HG02938 (cell line): ENCODE measurements around the gene TNIP3.
"Not testable (repeated sequence)": the region's sequence is repeated elsewhere in the genome, so short reads cannot be mapped to it uniquely, and the experiment has no call there.

ENCODE experiments used
- ATAC-seq: cut with Tn5 transposase; IDR thresholded peaks from one replicate; pipeline ENCODE4 v1.9.1; 2021; ENCODE audit warnings: mild to moderate bottlenecking, moderate library complexity; ENCODE audit not compliant: unreplicated experiment

TNIP3 gene, protein sequence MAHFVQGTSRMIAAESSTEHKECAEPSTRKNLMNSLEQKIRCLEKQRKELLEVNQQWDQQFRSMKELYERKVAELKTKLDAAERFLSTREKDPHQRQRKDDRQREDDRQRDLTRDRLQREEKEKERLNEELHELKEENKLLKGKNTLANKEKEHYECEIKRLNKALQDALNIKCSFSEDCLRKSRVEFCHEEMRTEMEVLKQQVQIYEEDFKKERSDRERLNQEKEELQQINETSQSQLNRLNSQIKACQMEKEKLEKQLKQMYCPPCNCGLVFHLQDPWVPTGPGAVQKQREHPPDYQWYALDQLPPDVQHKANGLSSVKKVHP

DNA sequence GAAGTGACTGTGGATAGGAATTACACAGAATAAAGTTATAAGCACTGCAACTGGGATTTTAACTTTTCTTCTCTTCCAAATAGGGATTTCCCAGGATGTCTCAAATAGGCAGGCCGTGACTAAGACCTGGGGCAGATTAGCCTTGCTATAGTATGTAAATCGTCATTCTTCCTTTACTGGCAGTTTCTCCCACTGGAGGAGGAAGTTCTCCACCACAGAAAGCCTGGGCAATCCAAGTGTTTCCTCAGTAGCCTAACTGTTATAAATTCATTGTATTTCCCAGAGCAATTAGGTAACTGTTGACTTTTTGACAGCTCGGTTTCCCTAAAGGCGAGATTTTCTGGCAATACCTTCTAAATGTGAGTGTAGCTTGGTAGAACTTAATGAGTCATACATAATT, at the start of gene TNIP3:
TNIP3 (minus strand) TSS at position 31 of the 400 bp plus-strand sequence. CDS start 196 bp downstream, outside the sequence.
- ATAC-seq, result no peak

DNA sequence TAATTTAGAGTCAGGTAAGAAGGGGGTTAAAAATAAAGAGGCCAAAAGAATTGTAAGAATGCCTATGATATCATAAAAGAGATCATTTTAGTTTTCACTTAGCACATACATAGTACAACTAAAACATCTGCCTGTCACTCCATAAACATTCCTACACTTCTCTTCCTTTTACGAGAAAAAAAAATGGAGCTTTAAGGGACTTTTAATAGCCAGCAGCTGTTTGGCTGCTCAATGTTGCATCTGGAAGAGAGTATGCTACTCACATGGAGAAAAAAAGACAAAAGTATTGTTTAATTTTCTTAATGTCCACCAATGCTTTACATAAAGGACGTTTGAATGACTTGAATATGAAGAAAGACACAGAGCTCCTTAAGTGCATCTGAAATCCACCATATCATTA, 48.7 kb upstream of the TNIP3 start:
- ATAC-seq, result no peak

DNA sequence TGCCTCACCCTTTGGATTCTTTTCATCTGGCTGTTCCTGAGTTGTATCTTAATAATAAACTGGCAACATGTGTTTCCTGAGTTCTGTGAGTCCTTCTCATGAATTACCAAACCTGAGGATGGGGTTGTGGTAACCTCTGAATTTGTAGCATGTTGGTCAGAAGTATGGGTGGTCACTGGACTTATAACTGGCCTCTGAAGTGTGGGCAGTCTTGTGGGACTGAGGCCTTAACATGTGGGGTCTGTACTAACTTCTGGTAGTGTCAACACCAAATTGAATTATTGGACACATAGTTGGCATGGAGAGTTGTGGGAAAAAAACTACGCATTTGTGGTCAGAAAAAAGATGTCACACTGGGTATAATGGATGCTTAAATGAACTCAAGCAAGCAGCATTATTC, 45.0 kb upstream of the TNIP3 start:
- no peak for ATAC-seq

DNA sequence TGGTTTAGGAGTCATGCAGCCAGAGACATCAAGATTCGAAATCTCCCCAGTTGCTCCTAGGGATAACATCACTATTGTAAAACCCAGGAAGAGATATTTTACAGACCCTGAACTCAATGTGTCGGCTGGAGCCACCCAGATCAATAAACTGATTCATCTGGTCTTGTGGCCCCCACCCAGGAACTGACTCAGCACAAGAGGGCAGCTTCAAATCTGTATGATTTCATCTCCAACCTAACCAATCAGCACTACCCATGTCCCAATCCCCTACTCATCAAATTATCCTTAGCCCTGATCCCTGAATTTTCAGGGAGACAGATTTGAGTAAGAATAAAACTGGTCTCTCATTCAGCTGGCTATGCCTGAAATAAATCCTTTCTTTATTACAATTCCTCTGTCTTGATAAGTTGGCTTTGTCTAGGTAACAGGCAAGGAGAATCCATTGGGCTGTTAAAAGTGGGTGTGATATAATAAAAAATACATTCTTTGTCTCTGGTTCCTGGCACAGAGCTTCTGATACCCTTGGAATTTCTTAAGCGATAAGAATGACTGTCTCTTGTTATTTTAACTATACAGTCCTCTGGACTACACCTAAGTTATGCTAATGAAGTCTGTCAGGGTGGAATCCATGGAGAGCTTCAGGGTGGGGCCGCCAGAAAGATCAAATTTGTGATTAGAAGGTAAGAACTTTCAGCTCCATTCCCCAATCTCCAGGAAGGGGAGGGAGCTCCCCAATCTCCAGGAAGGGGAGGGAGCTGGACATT, 44.3 kb upstream of the TNIP3 start:
- ATAC-seq, result no peak

DNA sequence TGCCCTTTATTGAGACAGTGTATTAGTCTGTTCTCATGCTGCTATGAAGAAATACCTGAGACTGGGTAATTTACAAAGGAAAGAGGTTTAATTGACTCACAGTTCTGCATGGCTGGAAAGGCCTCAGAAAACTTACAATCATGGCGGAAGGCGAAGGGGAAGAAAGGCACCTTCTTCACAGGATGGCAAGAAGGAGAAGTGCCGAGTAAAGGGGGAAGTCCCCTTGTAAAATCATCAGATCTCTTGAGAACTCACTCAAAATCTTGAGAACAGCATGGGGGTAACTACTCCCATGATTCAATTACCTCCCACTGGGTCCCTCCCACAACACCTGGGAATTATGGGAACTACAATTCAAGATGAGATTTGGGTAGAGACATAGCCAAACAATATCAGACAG, 41.7 kb upstream of the TNIP3 start:
- not testable (repeated sequence) for ATAC-seq

DNA sequence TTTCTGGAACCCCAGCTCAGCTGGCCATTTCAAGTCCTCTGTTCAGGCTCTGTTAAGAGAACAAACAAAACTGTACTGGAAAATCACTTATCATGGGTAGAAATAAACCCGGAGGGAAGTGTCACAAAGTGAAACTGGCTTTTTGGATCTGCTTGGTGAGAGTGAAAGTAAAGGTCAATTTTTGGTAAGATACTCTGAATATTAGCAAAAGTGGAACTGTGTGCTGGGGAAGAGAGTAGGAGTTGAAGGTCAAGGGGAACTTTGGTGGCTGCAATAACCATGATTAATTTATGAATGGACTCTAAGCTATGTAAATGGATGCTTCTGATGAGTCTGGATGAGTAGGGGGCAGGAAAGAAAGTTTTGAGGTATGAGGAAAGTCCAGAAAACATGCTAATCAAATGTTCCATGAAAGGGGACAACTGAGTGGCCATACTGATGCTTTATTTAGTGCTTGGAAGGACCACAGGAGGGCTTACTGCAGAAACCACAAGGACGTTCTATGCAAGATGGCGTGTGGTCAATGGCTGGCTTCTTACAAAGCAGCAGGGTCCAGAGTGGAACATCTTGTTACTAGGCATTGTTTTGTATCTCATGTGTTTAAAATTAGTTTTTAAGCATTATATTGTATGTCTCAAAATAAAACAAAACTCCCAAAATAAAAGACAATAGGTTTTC, 36.8 kb upstream of the TNIP3 start:
- ATAC-seq, result peak; percentile 85

DNA sequence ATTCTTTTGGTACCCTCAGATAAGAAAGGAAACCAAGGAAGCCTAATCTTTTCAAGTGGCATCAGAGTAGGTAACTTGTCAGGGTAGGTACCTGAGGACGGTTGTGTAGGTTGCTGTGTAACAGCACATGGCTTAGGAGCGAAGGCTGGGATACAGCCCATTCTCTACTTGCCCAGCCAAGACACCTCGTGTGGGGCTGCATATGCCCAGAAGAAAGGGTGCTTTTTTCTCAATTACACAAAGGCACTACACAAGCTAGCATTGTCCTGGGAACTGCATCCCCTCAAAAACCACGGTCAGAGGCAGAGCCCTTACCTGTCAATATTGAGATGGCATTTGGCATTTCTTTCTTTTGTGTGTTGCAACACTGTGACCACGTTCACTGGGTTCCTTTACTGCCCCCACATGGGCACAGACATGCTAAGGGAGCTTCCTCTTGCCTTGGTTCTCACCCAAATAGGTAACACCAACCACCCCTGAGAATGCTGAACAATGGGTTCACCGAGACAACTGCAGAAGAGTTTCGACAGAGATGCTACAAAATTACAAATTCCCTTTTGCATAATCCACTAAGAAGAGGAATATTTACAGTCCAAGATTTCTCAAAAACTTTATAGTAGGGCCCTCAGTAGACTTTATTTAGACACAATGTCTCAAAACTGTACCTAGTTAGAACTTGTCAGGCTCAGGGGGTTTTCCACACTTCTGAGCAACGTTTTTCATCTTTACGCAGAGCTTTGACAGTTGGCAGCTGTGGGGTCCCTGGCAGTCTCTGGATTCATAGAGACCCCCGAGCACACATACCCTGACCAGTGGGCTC, 35.8 kb upstream of the TNIP3 start:
- ATAC-seq, result peak; percentile 60

DNA sequence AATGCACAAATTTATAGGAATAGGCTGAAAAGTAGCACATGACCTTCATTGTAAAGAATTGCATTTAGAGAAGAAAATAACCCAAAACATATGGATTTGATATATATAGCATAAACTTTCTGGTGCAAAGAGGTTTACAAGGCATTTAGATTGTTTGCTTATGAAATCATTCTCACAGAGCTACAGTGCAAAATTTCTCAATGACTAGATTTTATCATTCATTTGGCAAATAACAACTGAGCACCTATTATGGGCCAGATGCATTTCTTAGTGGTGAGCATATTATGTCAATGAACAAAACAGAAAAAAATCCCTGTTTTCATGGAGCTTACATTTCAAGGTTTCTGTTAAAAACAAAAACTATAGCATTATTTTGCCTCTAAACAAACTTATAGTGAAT, 34.1 kb upstream of the TNIP3 start:
- ATAC-seq, result no peak

DNA sequence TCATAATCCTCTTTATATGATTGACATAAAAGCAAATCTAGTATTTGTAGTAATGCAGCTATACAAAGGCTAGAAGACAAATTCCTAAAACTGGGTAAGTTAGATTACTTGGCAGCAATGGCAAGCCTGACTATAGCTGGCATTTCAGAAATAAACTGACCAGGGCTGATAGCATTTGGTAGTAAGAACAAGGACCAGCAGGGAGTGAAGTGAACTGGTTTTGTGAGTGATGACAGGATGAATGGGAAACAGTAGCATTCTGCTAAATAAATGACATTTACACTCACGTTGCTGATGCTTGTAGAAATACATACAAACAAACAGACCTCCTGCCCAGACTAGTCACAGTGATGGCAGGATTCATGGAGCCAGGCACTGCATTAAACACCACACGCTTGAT, 31.5 kb upstream of the TNIP3 start:
- no peak for ATAC-seq

DNA sequence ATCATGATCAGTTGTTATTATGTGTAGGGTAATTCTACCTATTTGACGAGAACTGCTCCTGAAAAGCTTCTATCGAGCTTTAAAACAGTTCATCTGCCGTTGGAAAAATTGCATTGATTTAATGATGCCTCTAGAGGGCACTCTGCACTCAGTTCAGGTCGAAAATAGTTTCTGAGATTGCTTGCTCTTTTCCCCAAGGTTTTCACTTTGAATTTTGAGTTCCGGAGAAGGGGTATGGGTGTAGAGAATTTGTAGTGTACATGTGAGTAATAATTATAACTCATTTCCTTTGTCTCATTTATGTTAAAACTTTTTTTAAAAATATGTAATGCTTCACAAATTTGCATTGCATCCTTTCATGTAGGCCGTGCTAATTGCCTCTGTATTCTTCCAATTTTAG, 28.4 kb upstream of the TNIP3 start:
- no peak for ATAC-seq

DNA sequence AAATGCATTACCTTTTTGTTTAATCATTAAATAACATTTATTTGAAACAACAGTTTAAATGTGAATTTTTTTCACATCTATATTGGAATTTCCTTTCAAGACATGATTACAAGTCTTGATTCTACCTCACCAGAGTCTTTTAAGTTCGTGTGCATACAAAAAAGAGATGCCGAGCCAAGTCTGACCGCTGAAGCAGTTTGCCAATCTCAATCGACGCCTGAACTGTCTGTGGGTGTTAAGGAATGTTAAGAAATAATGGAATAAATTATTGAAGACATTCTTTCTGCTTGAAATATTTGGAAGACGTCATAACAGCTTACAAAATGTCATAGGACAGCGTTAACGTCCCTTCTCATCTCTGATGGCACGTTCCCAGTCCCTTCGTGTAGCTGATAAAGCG, 27.9 kb upstream of the TNIP3 start:
- ATAC-seq, result no peak

DNA sequence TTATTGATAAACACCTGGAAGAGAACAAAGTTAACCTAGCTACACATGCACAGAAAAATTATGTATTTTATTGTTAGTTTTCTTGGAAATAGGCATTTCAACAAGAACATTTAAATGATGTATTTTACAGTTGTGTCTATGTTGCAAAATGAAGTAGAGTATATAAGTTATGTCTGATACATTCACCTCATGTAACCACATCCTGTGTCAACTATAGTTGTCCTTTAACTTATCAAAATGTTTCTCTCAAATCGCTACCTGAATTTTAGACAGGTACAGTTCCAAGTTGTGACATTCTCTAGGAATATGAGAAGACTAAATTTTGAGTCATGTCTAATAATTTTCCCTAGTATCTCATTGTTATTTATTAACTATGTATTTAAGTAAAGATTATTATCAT, 27.2 kb upstream of the TNIP3 start:
- ATAC-seq, result no peak

DNA sequence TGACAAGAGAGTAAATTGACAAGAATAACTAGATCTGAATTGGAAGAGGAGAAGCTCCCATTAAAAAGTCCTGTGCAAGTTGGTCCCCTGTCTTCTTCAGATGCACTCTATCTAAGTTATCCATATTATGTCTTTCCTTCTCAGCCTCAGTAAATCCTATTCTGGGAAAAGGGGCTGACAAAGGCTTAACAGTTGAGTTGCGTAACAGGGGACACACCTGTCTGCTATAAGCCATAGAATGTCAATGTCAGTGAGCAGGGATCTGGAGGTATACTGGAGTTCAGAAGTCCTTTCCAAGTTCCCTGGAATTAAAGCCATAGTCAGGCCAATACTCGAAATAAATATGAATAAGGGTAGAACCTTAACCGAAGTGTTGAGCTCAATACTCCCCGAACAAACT, 26.3 kb upstream of the TNIP3 start:
- ATAC-seq, result no peak

DNA sequence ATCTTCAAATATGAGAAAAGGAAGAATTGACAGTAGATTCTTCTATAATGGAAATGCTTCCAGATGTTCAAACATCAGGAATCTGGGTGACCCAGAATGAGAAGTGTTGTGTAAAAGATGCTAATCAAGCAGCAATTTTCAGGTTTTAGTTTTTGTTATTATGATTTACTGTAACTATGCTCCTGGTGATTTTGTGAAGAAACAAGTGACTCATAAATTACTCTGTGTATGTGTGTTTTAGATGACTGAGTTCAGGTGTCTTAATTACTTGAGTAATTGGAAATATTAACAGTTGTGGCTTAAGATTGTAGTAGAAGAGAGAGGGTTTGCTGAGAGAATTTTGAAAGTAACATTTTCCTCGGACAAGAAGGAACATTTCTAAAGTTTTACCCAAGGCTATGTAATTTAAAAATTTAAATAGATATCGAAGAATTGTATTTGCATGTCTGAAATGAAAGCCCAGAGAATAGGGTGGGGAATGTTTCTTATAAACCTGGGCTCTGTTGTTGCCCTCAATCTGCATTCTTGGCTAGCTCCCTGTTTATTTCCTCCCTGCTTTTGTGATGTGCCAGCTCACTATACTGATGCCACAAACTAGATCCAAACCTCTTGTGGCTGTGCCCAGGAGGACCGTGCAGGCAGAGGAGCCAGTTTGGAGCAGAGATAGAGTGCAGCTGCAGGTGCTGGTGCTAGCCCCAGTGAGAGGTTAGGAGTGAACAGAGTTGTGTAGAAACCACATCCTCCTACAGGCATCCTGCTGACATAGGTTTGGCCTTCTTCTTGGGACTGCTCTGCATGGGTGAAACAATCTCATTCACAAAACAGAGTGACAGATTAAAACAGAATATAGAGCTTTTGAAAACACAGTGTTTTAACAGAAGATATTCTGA, 25.4 kb upstream of the TNIP3 start:
- peak; percentile 88 for ATAC-seq

DNA sequence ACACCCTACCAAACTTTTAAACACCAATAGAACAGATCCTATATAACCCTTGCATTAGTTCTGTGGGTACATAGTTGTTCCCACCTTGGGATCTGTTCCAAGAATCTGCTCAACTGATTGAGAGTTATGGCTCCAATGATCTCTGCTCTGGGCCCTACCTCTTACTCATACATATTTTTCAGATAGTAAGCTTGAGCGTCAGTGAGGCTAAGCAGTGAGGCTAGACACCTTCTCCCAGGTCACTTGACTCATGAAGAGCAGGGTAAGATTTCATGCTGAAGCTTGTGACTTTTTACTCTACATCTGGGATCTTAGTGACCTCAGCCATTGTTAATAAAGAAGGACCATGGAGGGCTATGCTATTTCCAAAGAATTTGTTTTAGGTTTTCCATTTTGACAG, 23.1 kb upstream of the TNIP3 start:
- no peak for ATAC-seq

DNA sequence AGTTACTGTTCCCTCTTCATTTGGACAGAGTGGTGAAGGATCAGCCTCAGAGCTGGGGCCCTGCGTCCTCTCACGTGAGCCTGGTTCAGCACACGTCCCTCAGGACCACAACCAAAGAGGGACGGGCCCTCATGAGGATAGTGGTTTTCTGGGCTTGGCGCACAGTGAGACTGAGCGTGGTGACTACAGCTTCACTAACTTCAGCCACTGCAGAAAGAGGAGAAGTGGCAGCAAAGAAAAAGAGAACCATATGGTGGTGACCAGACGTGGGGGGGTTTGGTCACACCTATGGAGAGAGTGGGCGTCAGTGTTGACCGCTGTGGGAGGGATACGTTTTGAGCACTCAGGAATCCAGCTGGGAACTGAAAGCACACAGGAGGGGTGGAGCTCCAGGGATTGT, 21.8 kb upstream of the TNIP3 start:
- ATAC-seq, result peak; percentile 52

DNA sequence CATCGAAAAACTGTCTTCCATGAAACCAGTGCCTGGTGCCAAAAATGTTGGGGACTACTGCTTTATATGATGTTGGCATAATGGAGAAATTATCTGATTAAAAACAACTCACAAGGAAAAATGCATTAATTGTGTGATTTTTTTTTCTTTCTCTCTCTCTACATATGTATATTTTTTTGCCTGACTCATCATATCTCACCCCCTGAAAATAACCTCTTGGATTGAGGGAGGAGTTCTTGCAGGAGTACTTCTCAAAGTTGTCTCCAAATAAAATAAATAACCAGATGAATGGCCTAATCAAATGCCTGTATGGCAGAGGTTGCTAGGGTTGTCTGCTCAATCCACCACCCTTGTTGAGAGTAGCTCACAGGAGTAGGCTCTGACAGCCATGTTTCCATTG, 19.9 kb upstream of the TNIP3 start:
- ATAC-seq, result no peak

DNA sequence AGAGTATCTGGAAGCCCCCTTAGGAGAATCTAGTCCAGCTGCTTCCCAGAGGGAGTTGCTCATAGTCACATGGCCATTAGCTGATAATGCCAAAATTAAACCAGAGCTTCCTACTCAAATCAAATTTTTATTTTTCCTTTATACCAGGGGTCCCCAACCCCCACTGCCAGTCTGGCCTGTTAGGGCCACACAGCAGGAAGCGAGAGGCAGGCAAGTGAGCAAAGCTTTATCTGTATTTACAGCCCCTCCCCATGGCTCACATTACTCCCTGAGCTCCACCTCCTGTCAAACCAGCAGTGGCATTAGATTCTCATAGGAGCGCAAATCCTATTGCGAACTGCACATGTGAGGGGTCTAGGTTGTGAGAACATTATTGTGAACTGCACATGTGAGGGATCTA, 19.2 kb upstream of the TNIP3 start:
- ATAC-seq, result no peak

DNA sequence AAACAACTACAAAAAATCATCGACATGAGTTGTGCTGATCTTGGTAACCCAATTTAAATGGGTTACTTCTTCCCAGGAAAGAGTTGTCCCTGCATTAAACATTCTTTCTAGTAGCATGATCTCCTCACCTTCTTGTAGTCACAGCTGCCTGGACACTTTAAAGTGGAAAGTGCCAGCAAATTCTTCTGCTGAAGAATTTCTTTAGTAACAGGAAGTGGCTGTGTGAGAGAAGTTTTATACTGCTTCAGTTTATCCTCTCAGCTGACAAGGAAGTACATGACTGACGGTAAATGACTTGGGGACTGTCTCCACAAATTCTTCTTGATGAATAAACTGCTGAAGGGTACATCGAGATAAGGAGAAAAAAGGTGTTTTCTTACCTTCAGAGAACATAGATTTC, 18.2 kb upstream of the TNIP3 start:
- no peak for ATAC-seq

DNA sequence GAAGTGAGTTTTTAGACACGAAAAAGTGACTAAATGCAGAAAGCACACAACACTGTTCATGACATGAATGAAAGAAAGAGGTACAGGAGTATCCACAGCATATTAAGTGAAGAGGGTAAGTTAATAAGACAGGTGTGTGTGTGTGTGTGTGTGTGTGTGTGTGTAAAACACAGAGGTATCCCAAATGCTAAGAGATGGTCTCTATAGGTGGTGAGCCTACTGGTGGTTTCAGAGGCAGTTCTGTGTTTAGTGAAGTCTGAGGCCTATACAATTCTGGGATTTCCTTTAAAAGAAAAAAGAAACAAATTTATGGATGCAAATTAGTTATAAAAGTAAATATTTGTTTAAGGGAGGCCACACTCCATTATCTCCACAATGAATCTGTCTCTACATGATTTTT, 17.4 kb upstream of the TNIP3 start:
- ATAC-seq, result no peak
